ENCODE results near the gene CADM1. TPM values are rescaled to one million over a fixed set of nuclear protein-coding genes. Genes with fewer than 3 reads are reported as not detected.

The CADM1 gene
- total and polyA plus RNA-seq, 5 donors, result 14.8 to 42.6 (median 31.9) TPM

DNA sequence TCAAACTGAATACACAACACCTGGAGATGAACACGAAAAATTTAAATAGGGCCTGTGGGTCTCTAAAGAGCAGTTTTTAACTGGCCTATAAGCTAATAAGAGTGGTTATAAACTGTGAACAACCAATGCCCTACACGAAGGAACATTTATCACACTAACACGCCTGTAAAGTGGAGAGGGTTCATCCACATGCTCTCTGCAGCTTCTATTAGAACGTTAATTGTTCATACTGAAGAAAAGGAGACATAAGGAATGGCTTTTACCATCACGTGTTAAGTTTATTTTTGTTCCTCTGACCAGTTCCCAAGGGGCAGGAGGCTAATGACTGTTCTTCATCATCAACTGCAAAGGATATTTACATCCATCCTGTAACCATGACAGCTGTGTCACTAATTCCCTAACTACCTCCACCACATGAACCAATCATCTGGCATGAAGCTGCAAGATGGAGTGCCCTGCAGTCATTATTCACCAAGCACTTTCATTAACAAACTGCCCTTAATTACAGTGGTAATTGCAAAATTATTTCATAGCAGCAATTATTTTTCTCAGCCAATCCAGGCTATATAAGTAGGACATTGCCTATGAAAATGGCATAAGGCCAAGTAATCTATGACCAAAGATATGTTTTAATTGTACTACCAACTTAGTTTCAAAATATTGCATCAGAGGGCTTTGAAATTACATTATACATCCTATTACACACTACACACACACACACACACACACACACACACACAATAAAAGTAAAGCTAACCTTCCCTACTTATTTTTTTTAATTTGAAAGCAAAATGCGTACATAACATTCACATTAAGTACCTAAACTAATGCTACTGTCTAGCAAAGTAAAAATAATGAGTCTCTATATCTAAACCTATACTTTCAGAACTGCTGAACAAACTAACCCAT, 186.7 kb downstream of the CADM1 start:
- H3K4me1 ChIP-seq (ENCODE audit: control insufficient read depth, insufficient read depth, low read length), result peaks cover 2% of the 10 kb centered on the region
- H3K9me3 ChIP-seq (ENCODE audit: control insufficient read depth, low read length), result no peaks in the 10 kb centered on the region
- H3K4me3 ChIP-seq (ENCODE audit: low read length), result no peak overlapping the region
- no peak for DNase-seq
- H3K27ac ChIP-seq (ENCODE audit: low read length), result no peak overlapping the region
- WGBS, result 59% methylated on average over 6 of the region's 6 CpGs
- intact Hi-C loops (cut with DNase I), result no loop called here
- no peak for ATAC-seq
- no peaks in the 10 kb centered on the region for H3K27me3 ChIP-seq (ENCODE audit: control insufficient read depth, insufficient read depth)

DNA sequence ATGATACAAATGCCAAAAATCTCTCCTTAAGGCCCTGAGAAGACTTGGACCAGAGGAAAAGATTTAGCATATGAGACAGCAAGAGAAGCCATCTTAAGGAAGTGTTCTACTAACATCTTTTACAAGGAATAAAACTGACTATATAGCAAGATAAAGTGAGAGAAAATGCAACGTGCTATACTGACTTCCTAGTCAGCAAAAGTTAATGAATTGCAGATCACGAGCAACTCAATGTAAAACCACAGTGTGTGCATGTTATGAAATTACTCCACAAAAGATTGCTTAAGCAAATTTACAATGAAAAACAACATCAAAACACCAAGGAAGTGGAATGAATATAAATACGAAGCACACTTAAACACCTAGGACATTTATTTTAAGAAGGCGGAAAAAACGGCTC, 187.5 kb downstream of the CADM1 start:
- H3K9me3 ChIP-seq (ENCODE audit: control insufficient read depth, low read length), result no peaks in the 10 kb centered on the region
- WGBS, result 85% methylated on average over 5 of the region's 5 CpGs

DNA sequence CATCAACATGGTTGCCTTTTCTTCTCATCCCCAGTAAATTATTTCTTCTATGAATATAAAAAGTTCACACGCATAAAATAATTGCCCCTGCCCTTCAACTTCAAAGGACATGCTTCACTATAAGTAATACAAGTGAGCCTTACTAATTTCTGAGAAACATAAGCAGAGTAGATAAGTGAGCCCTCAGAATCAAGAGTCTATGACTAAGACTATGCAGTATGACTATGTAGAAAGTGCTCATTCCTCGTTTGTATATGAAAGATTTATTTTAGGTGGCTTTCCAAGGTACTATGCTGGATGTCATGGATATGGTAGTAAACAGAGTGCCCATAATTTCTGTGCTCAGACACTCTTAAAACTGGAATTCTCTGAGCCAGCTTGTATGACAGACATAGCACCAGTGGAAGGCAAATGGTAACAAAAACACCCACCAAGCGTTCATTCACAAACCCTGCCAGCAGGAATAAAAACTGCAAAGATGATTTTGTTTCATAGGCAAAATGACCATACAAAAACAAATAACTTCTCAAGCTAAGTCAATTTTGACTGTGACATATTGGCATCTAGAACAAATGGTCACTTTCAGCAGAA, 189.8 kb downstream of the CADM1 start:
- Histone ChIP-seq H3K27me3 (ENCODE audit: control insufficient read depth, insufficient read depth) (no peaks in the 10 kb centered on the region), H3K9me3 (ENCODE audit: control insufficient read depth, low read length) (no peaks in the 10 kb centered on the region), H3K4me3 (ENCODE audit: low read length) (no peak overlapping the region), H3K4me1 (ENCODE audit: control insufficient read depth, insufficient read depth, low read length) (peaks cover 2% of the 10 kb centered on the region), H3K27ac (ENCODE audit: low read length) (no peak overlapping the region)
- 80% methylated on average over 3 of the region's 3 CpGs for WGBS
- ATAC-seq (no peak), DNase-seq (no peak)
- intact Hi-C loops (cut with DNase I), result no loop called here

More for the DNA sequence above, 187.5 kb downstream of the CADM1 start:
- H3K27me3 ChIP-seq (ENCODE audit: control insufficient read depth, insufficient read depth), result no peaks in the 10 kb centered on the region
- peaks cover 2% of the 10 kb centered on the region for H3K4me1 ChIP-seq (ENCODE audit: control insufficient read depth, insufficient read depth, low read length)
- no peak overlapping the region for H3K27ac ChIP-seq (ENCODE audit: low read length)
- intact Hi-C loops (cut with DNase I), result no loop called here
- ATAC-seq (no peak), DNase-seq (no peak)
- H3K4me3 ChIP-seq (ENCODE audit: low read length), result no peak overlapping the region

DNA sequence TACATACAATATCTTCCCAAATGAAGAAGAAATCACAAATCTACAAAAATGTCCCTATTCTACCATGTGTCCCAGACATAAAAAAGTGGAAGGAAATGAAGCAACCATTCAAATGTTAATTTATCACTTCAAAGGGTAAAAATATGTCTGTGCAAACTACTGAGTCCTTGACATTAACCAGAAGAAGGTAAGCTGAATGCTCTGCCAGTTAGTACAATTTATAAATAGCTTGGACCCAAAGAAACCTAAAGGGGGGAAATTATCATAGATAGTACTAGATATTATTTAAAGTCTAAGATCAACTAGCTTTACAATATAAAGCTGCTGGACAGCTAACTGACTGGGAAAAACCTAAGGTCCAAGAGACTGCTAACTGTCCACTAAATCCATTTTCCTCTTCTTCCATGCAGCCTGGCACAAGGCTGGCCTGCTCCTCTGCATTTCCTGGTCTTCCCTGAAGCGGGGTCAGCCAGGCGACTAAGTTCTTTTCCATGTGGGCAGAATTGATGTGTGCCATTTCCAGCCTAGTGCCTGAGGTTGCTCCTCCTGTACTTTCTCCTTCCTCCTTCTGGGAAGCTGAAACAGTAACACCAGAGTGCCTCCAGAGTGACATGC, 190.9 kb downstream of the CADM1 start:
- Histone ChIP-seq H3K9me3 (ENCODE audit: control insufficient read depth, low read length) (no peaks in the 10 kb centered on the region), H3K27me3 (ENCODE audit: control insufficient read depth, insufficient read depth) (no peaks in the 10 kb centered on the region), H3K4me3 (ENCODE audit: low read length) (no peak overlapping the region), H3K4me1 (ENCODE audit: control insufficient read depth, insufficient read depth, low read length) (no peaks in the 10 kb centered on the region), H3K27ac (ENCODE audit: low read length) (no peak overlapping the region)
- WGBS, result 73% methylated on average over 2 of the region's 2 CpGs
- intact Hi-C loops (cut with DNase I), result no loop called here
- ATAC-seq (no peak), DNase-seq (no peak)

DNA sequence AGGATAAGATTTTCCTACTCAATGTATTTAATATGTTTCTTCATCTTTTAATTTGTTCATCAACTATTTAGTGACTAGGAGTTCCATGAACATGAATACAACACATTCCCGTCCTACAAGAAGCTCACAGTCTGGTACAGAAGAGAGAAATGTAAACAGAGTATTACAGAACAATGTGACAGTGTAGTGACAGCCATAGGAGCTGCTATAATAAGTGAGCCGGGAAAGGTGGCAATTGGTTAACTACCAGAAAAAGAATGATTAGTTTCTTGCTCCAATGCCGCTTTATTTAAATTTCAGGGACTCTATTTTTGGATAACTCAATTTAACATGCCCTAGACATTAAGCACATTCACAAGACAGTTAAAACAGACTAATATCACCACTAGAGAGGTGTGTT, 192.3 kb downstream of the CADM1 start:
- ATAC-seq, result no peak
- 91% methylated on average over 3 of the region's 3 CpGs for WGBS
- intact Hi-C loops (cut with DNase I), result no loop called here

DNA sequence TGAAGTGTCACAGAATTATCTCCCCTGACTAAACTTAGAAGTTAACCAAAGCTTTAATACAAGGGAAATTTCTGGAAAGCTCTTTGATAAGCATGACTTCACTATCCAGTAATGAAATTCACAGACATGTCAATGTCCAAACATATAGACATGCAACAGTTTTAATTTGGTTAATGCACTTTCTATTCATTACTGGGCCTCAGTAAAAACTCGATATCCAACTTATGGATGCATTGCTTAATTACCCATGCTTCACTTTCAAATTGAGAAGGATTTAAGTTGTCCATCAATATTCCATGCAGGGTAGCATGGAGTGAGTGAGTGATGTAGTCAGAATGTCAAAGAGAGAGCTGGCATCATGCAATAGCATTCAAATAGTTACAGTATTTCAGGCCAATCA, 197.5 kb downstream of the CADM1 start:
- Histone ChIP-seq H3K4me3 (ENCODE audit: low read length) (no peak overlapping the region), H3K27me3 (ENCODE audit: control insufficient read depth, insufficient read depth) (no peaks in the 10 kb centered on the region), H3K27ac (ENCODE audit: low read length) (no peak overlapping the region), H3K9me3 (ENCODE audit: control insufficient read depth, low read length) (no peaks in the 10 kb centered on the region), H3K4me1 (ENCODE audit: control insufficient read depth, insufficient read depth, low read length) (no peaks in the 10 kb centered on the region)
- 89% methylated on average over 1 of the region's 1 CpG for WGBS
- ATAC-seq, result no peak
- intact Hi-C loops (cut with DNase I), result no loop called here
- no peak for DNase-seq

More for the DNA sequence above, 192.3 kb downstream of the CADM1 start:
- H3K4me3 ChIP-seq (ENCODE audit: low read length), result no peak overlapping the region
- H3K27ac ChIP-seq (ENCODE audit: low read length), result no peak overlapping the region
- no peaks in the 10 kb centered on the region for H3K9me3 ChIP-seq (ENCODE audit: control insufficient read depth, low read length)
- no peaks in the 10 kb centered on the region for H3K4me1 ChIP-seq (ENCODE audit: control insufficient read depth, insufficient read depth, low read length)
- H3K27me3 ChIP-seq (ENCODE audit: control insufficient read depth, insufficient read depth), result no peaks in the 10 kb centered on the region
- no peak for DNase-seq

DNA sequence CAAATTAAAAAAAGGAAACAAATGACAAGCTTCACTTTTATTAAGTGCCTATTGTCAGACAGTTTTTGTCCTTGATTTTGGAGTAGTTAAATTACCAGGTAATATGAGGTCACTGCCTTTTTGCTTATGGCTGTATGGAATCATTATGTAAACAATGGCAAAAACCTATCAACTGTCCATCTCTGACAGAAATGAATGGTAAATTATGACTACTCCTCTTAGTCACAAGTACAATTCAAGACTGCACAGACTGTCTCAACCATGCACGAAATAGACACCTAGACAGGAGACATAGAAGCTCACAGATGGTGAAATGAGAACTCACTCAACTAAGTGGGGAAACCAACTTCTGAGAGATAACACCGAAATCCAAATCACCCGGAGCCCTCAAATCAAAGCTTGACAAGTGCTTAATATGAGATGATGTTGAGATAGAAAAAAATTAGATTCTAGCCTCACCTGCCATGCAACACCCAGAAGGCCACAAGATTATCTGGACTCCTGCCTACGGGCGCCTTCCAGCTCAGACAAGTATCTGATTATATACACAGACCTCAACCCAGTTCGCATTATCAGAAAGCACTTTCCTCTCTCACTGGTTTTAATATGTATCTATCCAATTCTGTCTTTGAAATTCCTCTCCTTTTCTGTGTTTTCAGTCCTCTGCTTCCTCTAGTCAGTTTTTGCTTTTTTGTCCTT, 199.3 kb downstream of the CADM1 start:
- Histone ChIP-seq H3K9me3 (ENCODE audit: control insufficient read depth, low read length) (no peaks in the 10 kb centered on the region), H3K27ac (ENCODE audit: low read length) (no peak overlapping the region), H3K4me3 (ENCODE audit: low read length) (no peak overlapping the region), H3K4me1 (ENCODE audit: control insufficient read depth, insufficient read depth, low read length) (no peaks in the 10 kb centered on the region), H3K27me3 (ENCODE audit: control insufficient read depth, insufficient read depth) (no peaks in the 10 kb centered on the region)
- intact Hi-C loops (cut with DNase I), result no loop called here
- no peak for DNase-seq
- 80% methylated on average over 6 of the region's 6 CpGs for WGBS
- ATAC-seq, result no peak

DNA sequence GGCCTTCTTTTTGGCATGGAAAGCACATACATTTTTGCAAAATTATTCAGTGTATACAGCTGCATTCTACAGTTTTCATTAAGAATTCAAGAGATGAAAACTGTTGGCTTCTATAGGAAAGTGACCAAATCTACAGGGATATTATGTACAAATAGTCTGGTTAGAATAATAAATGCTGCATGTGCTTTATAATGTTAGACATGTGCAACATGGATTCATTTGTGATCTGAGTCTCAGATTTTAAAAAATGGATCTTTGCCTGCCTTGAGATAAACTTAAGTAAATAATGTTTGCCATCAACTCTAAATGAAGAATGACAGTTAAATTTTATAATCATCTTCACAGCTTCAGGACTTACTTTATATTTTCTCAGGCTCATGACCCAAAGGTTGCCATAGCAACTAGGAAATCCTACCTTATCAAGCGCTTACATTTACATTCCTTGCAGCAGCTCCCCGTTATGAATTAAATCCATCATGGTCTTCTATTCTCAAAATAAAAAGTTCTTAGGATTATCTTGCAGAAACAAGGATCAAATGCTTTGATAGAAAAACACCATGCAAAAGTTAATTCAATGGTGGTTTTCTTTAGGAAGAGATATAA, 200.2 kb downstream of the CADM1 start:
- no peaks in the 10 kb centered on the region for H3K4me1 ChIP-seq (ENCODE audit: control insufficient read depth, insufficient read depth, low read length)
- no peak overlapping the region for H3K27ac ChIP-seq (ENCODE audit: low read length)
- no peaks in the 10 kb centered on the region for H3K9me3 ChIP-seq (ENCODE audit: control insufficient read depth, low read length)
- no peaks in the 10 kb centered on the region for H3K27me3 ChIP-seq (ENCODE audit: control insufficient read depth, insufficient read depth)
- intact Hi-C loops (cut with DNase I), result no loop called here
- WGBS, result 59% methylated on average over 2 of the region's 2 CpGs
- no peak for DNase-seq
- no peak overlapping the region for H3K4me3 ChIP-seq (ENCODE audit: low read length)
- no peak for ATAC-seq

DNA sequence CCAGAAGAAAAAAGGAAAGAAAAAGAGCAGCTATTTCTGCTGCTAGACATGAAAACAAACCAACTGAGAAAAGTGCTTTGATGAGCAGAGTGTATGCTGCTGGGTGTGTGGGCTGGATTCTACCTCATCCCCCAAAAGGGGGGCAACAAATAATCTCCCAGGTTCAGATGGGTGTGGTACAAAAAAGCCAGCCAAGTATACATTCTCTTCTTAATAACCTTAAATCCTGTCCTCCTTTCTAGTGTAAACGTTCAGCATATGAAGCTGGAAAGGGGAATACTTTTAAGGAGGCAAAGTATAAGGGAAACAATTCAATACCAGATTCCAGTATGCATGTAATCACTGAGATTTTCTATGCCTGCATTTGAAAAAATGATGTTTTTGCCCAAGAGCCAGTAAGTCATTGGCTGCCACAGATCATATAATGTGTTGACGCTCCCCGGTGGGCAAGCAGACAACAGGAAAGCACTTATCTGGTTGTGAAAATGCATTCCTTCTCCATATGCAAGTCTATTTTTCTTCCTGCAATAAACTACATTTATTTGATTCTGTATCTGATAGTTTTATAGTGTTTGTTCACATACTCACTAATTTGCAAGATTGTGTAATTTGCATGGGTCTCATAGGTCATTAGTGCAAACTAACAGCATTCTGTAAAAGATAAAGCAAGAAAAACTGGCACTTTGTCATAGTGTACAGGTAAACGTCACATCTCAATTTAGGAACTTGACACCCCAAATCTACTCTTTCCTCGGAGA, 201.1 kb downstream of the CADM1 start:
- Histone ChIP-seq H3K4me3 (ENCODE audit: low read length) (no peak overlapping the region), H3K27me3 (ENCODE audit: control insufficient read depth, insufficient read depth) (no peaks in the 10 kb centered on the region), H3K4me1 (ENCODE audit: control insufficient read depth, insufficient read depth, low read length) (no peaks in the 10 kb centered on the region), H3K9me3 (ENCODE audit: control insufficient read depth, low read length) (no peaks in the 10 kb centered on the region), H3K27ac (ENCODE audit: low read length) (no peak overlapping the region)
- WGBS, result 63% methylated on average over 5 of the region's 5 CpGs
- intact Hi-C loops (cut with DNase I), result no loop called here
- ATAC-seq (no peak), DNase-seq (no peak)

DNA sequence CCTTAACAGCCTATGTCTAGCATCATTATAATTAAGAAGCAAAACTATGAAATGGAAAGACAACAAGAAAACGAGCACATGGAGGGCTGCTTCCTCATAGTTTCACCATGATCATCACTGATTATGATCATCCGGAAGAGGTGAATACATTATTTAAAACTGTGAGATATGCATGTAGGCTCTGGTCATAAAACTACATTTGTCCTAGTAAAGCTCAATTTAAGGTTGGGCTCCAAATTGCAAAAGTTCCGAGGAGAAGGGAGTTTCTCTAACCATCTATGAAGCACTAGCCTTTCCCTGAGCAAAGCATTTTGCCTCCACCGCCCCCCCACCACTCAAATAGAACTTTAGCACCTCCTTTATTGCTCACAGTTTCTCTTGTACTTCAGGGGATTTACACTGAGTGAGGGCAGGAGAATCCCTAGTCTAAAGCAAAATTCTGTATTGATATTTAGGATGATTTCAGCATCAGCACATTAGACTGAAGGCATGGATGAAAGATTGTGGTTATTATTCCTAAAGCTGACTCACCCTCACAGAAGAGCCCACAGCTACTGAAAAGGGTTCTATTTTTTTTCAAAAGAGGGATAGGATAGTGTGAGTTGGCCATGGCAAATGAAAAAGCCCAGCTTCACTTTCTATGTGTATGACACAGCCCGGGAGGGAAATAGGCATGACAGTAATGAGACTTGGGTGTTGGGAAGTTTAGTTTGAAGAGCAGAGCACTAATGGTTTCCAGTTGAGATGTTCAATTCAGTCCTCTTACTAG, 203.4 kb downstream of the CADM1 start:
- intact Hi-C loops (cut with DNase I), result no loop called here
- H3K4me1 ChIP-seq (ENCODE audit: control insufficient read depth, insufficient read depth, low read length), result no peaks in the 10 kb centered on the region
- DNase-seq, result no peak
- no peak for ATAC-seq
- no peak overlapping the region for H3K27ac ChIP-seq (ENCODE audit: low read length)
- H3K27me3 ChIP-seq (ENCODE audit: control insufficient read depth, insufficient read depth), result no peaks in the 10 kb centered on the region
- WGBS, result 89% methylated on average over 5 of the region's 5 CpGs
- H3K9me3 ChIP-seq (ENCODE audit: control insufficient read depth, low read length), result no peaks in the 10 kb centered on the region
- no peak overlapping the region for H3K4me3 ChIP-seq (ENCODE audit: low read length)

Data from right cardiac atrium (tissue), 5 donors.